HEK293 (cell line): Measurements from ENCODE around the gene SCART1.
"Not testable (repeated sequence)": the region's sequence is repeated elsewhere in the genome, so short reads cannot be mapped to it uniquely, and the experiment has no call there.

Experiments
- CTCF ChIA-PET: fragments of 350-600 bp; formaldehyde crosslinking; extraction: SDS; loops from one replicate; lab custom pipeline; 2021; ENCODE audit warnings: antibody characterized with exemption; lab: Yijun Ruan, JAX
- POLR2A ChIA-PET: fragments of 300-600 bp; formaldehyde crosslinking; extraction: SDS; loops from one replicate; lab custom pipeline; 2020; ENCODE audit warnings: antibody characterized with exemption, inconsistent platforms; lab: Yijun Ruan, JAX
- H3K27ac ChIP-seq: fragments of 200-500 bp; sonication (Bioruptor generic); 2 replicates; pipeline ENCODE4 v1.5.1; 2014; ENCODE audit warnings: low read depth, low read length, control low read depth, inconsistent platforms; ENCODE audit errors: extremely low read depth
- H3K36me3 ChIP-seq, 2 experiments: fragments of 200-500 bp in 1 of 2; sonication (Bioruptor generic) in 1 of 2; 1 replicate in 1 of 2; 2 replicates in 1 of 2; pipeline ENCODE4 v1.5.1; 2014 to 2017; ENCODE audit warnings: inconsistent platforms in 2 of 2, low read length in 2 of 2; ENCODE audit not compliant: control insufficient read depth in 2 of 2, insufficient read depth in 1 of 2
- H3K4me1 ChIP-seq: fragments of 200-500 bp; sonication (Bioruptor generic); 2 replicates; pipeline ENCODE4 v1.5.1; 2014; ENCODE audit warnings: mild to moderate bottlenecking, low read length, inconsistent platforms; ENCODE audit not compliant: control insufficient read depth, insufficient read depth
- H3K4me3 ChIP-seq: 2 replicates; pipeline ENCODE4 v1.5.1; 2011; ENCODE audit warnings: low read depth, mild to moderate bottlenecking, control low read depth, low read length, moderate library complexity
- H3K9me3 ChIP-seq: fragments of 200-500 bp; sonication (Bioruptor generic); 2 replicates; pipeline ENCODE4 v1.5.1; 2014; ENCODE audit warnings: low read depth, low read length, inconsistent platforms; ENCODE audit not compliant: control insufficient read depth, insufficient read depth
- EGR2 ChIP-seq: fragments of 450-650 bp; formaldehyde crosslinking; IDR thresholded peaks from 2 replicates; pipeline ENCODE4 v1.5.1; 2016; ENCODE audit warnings: low read depth, missing biosample characterization, missing genetic modification characterization
- HOXA7 ChIP-seq: sonication (generic); formaldehyde crosslinking; IDR thresholded peaks from 2 replicates; pipeline ENCODE4 v1.8.1; 2022; ENCODE audit warnings: missing genetic modification reagents, borderline replicate concordance
- SCRT2 ChIP-seq: fragments of 450-650 bp; formaldehyde crosslinking; IDR thresholded peaks from 2 replicates; pipeline ENCODE4 v1.5.1; 2016; ENCODE audit warnings: missing biosample characterization, missing genetic modification characterization
- ZNF214 ChIP-seq: fragments of 450-650 bp; formaldehyde crosslinking; IDR thresholded peaks from 2 replicates; pipeline ENCODE4 v1.5.1; 2017; ENCODE audit warnings: missing biosample characterization, mild to moderate bottlenecking, missing genetic modification characterization, borderline replicate concordance
- ZNF558 ChIP-seq: fragments of 450-650 bp; formaldehyde crosslinking; IDR thresholded peaks from 2 replicates; pipeline ENCODE4 v1.5.1; 2016; ENCODE audit warnings: missing biosample characterization, missing genetic modification characterization
- ZNF654 ChIP-seq: fragments of 450-650 bp; formaldehyde crosslinking; IDR thresholded peaks from 2 replicates; pipeline ENCODE4 v1.5.1; 2016; ENCODE audit warnings: low read depth, missing biosample characterization, missing genetic modification characterization
- ZSCAN16 ChIP-seq: fragments of 450-650 bp; formaldehyde crosslinking; IDR thresholded peaks from 2 replicates; pipeline ENCODE4 v1.5.1; 2016; ENCODE audit warnings: missing biosample characterization, missing genetic modification characterization
- TF ChIP-seq, protein P1 (sequence below): fragments of 450-650 bp; formaldehyde crosslinking; IDR thresholded peaks from 2 replicates; pipeline ENCODE4 v1.5.1; 2017; ENCODE audit warnings: missing biosample characterization, missing genetic modification characterization
- TF ChIP-seq, protein P2 (sequence below): fragments of 450-650 bp; formaldehyde crosslinking; IDR thresholded peaks from 2 replicates; pipeline ENCODE4 v1.5.1; 2016; ENCODE audit warnings: missing biosample characterization, missing genetic modification characterization

SCART1 gene

DNA sequence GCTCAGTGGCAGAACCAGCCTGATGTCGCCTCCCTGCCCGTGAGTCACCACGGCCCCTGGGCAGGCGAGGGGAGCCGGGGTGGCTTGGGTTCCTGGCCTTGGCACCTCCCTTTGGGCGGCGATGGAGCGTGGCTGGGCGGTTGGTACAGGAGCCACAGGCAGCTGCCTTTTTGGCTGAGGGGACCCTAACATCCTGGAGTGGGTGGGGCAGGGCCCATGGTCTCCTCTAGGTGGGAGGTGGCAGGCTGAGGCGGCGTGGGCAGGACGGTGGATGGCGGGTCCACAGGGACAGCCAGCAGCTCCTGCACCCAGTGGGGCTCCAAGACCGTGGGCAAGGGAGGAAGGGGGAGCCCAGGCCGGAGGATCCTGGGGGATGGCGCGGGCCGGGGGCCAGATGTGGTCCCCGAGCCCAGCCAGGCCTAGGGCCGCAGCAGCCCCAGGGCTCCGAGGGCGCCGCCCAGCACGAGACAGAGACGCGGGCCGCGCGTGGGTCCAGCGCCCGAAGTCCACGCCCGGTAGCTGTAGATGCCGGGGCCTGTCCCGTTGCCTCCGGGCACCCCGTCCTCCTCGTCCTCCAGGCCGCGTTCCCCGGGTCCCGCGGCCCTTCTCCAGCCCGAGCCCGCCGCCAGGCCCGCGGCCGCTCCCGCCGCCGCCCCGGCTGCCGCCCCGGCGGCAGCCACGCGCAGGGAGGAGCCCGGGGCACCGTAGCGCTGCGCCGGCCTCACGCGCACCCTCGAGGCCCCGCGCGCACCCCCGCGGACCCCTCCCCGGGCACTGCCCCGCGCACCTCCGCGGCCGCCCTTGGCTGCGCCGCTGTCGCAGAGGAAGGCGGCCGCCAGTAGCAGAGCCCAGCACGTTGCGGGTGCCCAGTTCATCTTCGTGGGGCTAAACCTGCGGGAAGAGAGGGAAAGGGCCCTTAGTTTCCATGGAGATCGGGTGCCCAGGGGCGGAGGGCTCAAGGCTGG, 30.7 kb upstream of the SCART1 start:
- H3K36me3 ChIP-seq, result peaks cover 0 to 43% of the 10 kb centered on the region in 2 experiments; a peak in 1 of 3 replicates
- TF ChIP-seq EGR2 (tag by site-specific recombination), result peak; percentile 28; the same call in 1 of the 2 replicates
- no peak for TF ChIP-seq HOXA7 (CRISPR knock-in tag)
- TF ChIP-seq, all 188 proteins: peak for 1
- POLR2A ChIA-PET, result no interaction called here
- CTCF ChIA-PET, result interaction anchor here (1.8 kb wide), 1 partner anchor 15 kb away, joined by 7 read pairs; no protein-coding TSS in a partner anchor
- H3K4me1 ChIP-seq, result no peaks in the 10 kb centered on the region; the same call in 1 of the 2 replicates
- H3K4me3 ChIP-seq, result no peak overlapping the region
- no peak overlapping the region for H3K27ac ChIP-seq
- no peaks in the 10 kb centered on the region for H3K9me3 ChIP-seq

DNA sequence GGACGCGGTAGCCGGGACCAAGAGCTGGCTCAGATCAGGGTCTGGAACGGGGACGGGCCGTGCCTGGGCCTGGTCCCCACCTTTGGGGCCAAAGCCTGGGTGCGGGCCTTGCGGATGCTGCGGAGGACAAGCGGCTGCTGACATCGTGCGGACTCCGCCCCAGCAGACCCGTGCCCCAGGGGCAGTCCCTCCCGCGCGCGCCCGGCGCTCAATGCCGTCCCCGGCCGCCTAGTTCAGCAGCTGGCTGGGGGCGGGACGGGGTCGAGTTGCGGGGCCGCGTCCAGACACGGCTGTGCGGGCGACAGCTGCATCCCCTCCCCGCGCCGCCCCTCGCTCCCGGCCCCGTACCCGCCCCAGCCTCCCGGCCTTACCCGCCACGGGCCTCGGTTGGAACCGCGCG, 29.6 kb upstream of the SCART1 start:
- H3K27ac ChIP-seq, H3K9me3 ChIP-seq, CTCF ChIA-PET, POLR2A ChIA-PET, H3K4me3 ChIP-seq, H3K4me1 ChIP-seq: not testable (repeated sequence)
- H3K36me3 ChIP-seq, result peaks cover 0 to 32% of the 10 kb centered on the region in 2 experiments; a peak in 1 of 3 replicates

DNA sequence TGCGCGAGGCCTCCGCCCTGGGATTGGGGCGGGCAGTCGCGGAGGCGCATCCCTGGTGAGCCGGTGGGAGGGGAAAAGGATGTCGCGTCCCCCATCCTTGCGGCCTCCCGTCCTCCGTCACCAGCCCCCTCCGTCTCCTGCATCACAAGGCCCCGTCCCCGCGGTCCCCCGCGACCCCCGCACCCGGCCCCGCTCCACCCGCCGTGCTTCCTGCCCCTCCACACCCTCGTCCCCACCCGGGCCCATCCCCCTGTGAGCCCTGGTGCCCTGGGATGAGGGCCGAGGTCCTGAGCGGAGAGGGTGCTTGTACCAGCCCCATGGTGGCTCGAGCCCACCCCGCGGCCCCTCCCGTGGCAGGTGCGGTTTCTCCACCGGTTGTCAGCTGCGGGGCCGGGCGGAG, 29.1 kb upstream of the SCART1 start, which contains the start of gene SPRN:
TSS of gene SPRN (minus strand) at position 25 of the 400 bp plus-strand sequence. CDS start 944 bp downstream, outside the sequence.
- H3K27ac ChIP-seq, CTCF ChIA-PET, H3K9me3 ChIP-seq, H3K4me3 ChIP-seq, POLR2A ChIA-PET, H3K4me1 ChIP-seq: not testable (repeated sequence)
- H3K36me3 ChIP-seq, result peaks cover 0 to 27% of the 10 kb centered on the region in 2 experiments; a peak in 1 of 3 replicates

DNA sequence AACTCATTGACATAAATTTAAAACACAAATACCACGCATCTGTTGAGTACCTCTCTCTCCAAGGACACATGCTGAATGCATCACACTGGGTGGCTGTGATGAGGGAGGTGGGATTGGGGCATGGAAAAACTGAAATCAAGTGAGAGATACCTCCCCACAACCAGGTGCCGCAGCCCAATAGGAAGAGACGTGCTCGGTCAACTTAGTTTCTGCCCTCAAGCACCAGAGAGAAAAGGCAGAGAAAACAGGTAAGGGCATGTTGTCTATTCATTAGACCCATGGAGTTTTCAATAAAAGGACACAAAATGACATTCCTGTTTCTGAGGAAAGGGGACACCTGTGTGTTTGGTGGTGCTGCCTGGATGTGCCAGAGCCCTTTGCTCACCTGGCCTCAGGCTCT, 24.2 kb upstream of the SCART1 start:
- CTCF ChIA-PET, result interaction anchor here (0.7 kb wide), 1 partner anchor 31 kb away, joined by 3 read pairs; no protein-coding TSS in a partner anchor
- not testable (repeated sequence) for H3K4me3 ChIP-seq, H3K9me3 ChIP-seq, H3K27ac ChIP-seq, H3K4me1 ChIP-seq, H3K36me3 ChIP-seq
- POLR2A ChIA-PET, result interaction anchor here (0.9 kb wide), 1 partner anchor 144 kb away, joined by 3 read pairs; no protein-coding TSS in a partner anchor

DNA sequence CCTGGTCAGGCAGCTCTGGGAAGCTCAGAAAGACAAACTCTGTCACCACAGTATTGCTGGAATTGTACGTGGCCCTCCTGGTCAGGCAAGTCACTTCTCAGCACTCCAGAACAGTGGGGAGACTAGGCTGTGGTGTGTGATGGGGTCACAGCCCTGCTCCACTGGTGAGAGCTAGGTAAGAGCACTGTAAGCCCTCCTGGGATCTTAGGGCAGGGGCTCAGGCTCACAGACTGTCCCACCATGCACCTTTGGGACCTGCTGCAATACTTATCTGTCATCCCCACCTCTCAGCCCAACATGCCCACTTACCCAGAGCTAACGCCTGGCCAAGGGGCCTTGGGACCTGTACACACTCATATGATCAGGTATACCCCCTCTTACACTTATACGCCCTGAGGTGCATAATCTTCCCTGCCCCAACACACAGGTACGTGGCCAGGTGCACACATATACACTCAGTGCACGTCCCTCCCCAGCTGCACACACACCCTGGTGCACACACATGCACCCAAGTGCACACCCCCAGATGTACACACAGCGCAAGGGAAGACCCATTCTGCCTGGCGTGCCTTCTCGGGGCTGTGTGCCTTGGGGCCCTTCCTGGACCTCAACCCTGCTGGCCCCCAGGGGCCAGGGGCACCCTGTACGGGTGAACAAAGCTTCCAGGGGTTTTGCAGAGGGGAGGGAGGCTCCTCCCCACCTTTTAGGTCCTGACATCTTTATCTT, 21.7 kb upstream of the SCART1 start:
- H3K27ac ChIP-seq, POLR2A ChIA-PET, H3K36me3 ChIP-seq, H3K9me3 ChIP-seq, CTCF ChIA-PET, H3K4me3 ChIP-seq, H3K4me1 ChIP-seq: not testable (repeated sequence)

DNA sequence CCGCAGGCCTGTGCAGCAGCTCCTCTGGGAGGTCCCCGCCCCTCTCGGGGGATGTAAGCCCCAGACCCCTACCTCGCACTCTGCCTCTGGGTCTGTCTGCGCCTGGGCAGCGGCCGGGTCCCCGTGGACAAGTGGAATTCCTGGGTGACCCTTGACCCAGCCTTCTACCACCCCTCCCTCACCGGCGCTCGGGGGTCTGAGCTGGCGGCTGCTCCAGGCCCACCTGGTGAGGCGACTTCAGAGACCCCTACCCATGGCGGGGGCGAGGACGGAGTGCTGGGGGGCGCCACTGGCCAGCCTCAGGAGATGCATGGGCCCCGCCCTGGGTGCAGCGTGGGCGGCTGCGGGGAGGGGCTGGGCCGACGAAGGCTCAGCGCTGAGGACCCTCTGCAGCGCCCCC, 21.0 kb upstream of the SCART1 start:
- H3K9me3 ChIP-seq, H3K36me3 ChIP-seq, POLR2A ChIA-PET, H3K4me1 ChIP-seq, CTCF ChIA-PET, H3K4me3 ChIP-seq, H3K27ac ChIP-seq: not testable (repeated sequence)

DNA sequence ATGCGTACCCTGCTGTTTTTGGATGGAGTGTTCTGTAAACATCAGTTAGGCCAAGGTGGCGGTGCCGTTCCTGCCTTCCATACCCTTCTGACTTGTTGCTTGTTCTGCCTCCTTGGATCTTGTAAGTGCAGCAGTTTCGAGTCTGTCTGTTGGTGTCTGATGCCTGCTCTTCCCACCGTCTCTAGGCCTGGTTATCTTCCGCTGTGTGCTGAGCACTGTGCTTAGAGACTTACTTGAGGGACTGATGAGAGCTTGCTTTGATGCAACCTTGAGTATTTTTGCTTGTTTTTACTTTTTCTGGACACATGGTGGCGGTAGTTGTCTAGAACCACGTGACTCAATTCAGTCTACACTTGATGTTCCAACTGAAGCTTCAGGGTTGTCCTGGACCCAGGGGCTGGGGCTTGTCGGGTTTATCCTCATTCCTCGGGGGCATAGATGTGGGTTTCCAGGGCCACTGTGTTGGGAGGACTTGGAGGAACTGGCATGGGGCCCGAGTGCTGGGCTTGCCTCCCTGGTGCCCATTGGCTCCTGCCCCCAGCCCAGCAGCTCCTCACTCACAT, 15.0 kb upstream of the SCART1 start:
- H3K9me3 ChIP-seq, result no peaks in the 10 kb centered on the region
- TF ChIP-seq SCRT2, result peak; percentile 64; the same call in 1 of the 2 replicates
- TF ChIP-seq, protein P1, sequence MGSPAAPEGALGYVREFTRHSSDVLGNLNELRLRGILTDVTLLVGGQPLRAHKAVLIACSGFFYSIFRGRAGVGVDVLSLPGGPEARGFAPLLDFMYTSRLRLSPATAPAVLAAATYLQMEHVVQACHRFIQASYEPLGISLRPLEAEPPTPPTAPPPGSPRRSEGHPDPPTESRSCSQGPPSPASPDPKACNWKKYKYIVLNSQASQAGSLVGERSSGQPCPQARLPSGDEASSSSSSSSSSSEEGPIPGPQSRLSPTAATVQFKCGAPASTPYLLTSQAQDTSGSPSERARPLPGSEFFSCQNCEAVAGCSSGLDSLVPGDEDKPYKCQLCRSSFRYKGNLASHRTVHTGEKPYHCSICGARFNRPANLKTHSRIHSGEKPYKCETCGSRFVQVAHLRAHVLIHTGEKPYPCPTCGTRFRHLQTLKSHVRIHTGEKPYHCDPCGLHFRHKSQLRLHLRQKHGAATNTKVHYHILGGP (tag by site-specific recombination), result no peak
- TF ChIP-seq ZNF654 (tag by site-specific recombination), result peak; percentile 7; the same call in 1 of the 2 replicates
- TF ChIP-seq ZSCAN16 (tag by site-specific recombination), result peak; percentile 86
- no peak for TF ChIP-seq ZNF214 (tag by site-specific recombination)
- TF ChIP-seq, protein P2, sequence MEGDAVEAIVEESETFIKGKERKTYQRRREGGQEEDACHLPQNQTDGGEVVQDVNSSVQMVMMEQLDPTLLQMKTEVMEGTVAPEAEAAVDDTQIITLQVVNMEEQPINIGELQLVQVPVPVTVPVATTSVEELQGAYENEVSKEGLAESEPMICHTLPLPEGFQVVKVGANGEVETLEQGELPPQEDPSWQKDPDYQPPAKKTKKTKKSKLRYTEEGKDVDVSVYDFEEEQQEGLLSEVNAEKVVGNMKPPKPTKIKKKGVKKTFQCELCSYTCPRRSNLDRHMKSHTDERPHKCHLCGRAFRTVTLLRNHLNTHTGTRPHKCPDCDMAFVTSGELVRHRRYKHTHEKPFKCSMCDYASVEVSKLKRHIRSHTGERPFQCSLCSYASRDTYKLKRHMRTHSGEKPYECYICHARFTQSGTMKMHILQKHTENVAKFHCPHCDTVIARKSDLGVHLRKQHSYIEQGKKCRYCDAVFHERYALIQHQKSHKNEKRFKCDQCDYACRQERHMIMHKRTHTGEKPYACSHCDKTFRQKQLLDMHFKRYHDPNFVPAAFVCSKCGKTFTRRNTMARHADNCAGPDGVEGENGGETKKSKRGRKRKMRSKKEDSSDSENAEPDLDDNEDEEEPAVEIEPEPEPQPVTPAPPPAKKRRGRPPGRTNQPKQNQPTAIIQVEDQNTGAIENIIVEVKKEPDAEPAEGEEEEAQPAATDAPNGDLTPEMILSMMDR (tag by site-specific recombination), result peak; percentile 33; the same call in 1 of the 2 replicates
- no peak for TF ChIP-seq ZNF558
- TF ChIP-seq, all 188 proteins: peak for 4
- ChIA-PET POLR2A (no interaction called here), CTCF (interaction anchor here (0.6 to 2.8 kb wide), 15 partner anchors 9 to 177 kb away, joined by 3 to 19 read pairs (median 4); partner anchors contain the start of gene SCART1)
- no peak overlapping the region for H3K27ac ChIP-seq
- no peaks in the 10 kb centered on the region for H3K4me1 ChIP-seq
- H3K36me3 ChIP-seq, result peaks cover 0 to 7% of the 10 kb centered on the region in 2 experiments; a peak in 1 of 3 replicates
- no peak overlapping the region for H3K4me3 ChIP-seq
